Smooth muscle cell (in vitro differentiated cells): Measurements from ENCODE around the gene TRPT1. TPM values are rescaled to one million over a fixed set of nuclear protein-coding genes. Genes with fewer than 3 reads are reported as not detected.

Experiments used
- DNase-seq: peaks from one replicate; lab custom pipeline; 2025; ENCODE audit not compliant: unreplicated experiment; lab: John Stamatoyannopoulos, UW
- H2AFZ ChIP-seq: fragments of 200-600 bp; sonication (generic); 2 replicates; pipeline ENCODE4 v1.6.0; 2016; ENCODE audit warnings: antibody characterized with exemption, low read depth, mild to moderate bottlenecking
- H3F3A ChIP-seq: fragments of 200-600 bp; sonication (generic); 2 replicates; pipeline ENCODE4 v1.6.0; 2017; ENCODE audit warnings: antibody characterized with exemption, low read depth
- H3K27ac ChIP-seq: fragments of 200-600 bp; sonication (generic); 2 replicates; pipeline ENCODE4 v1.5.1; 2016; ENCODE audit warnings: low read depth, mild to moderate bottlenecking
- H3K27me3 ChIP-seq: fragments of 200-600 bp; sonication (generic); 2 replicates; pipeline ENCODE4 v1.6.1; 2016; ENCODE audit warnings: low read depth, mild to moderate bottlenecking
- H3K36me3 ChIP-seq: fragments of 200-600 bp; sonication (generic); 2 replicates; pipeline ENCODE4 v1.5.1; 2016; ENCODE audit warnings: low read depth
- H3K4me1 ChIP-seq: fragments of 200-600 bp; sonication (generic); 2 replicates; pipeline ENCODE4 v1.5.1; 2016; ENCODE audit warnings: low read depth
- H3K4me2 ChIP-seq: fragments of 200-600 bp; sonication (generic); 2 replicates; pipeline ENCODE4 v1.6.0; 2016; ENCODE audit warnings: mild to moderate bottlenecking
- H3K4me3 ChIP-seq: fragments of 200-600 bp; sonication (generic); 2 replicates; pipeline ENCODE4 v1.5.1; 2016; ENCODE audit warnings: mild to moderate bottlenecking
- H3K79me2 ChIP-seq: fragments of 200-600 bp; sonication (generic); 2 replicates; pipeline ENCODE4 v1.6.0; 2016; ENCODE audit warnings: low read depth, mild to moderate bottlenecking
- H3K9ac ChIP-seq: fragments of 200-600 bp; sonication (generic); 2 replicates; pipeline ENCODE4 v1.6.0; 2016; ENCODE audit warnings: low read depth
- H3K9me3 ChIP-seq: fragments of 200-600 bp; sonication (generic); replicated peaks from 2 replicates; pipeline ENCODE4 v1.5.1; 2016; ENCODE audit warnings: low read depth
- H4K20me1 ChIP-seq: fragments of 200-600 bp; sonication (generic); 2 replicates; pipeline ENCODE4 v1.6.0; 2016; ENCODE audit warnings: low read depth
- WGBS: methylation state at CpG from one replicate; pipeline ENCODE4 v1.1.7; 2016; ENCODE audit warnings: low lambda C conversion rate; 5-methylcytosine and 5-hydroxymethylcytosine counted together
- polyA plus RNA-seq: library from polyadenylated mRNA; unstranded; fragments of >200 nt; fragmentation: Nextera tagmentation; extraction: Ambion mirVana; gene quantifications from 2 replicates; pipeline ENCODE4 v1.2.1, GENCODE V29; 2016
- total RNA-seq: library from RNA; depleted of rRNA; stranded (reverse); fragments of >200 nt; gene quantifications from 2 replicates; pipeline ENCODE4 v1.2.3, GENCODE V29; 2014
- TF ChIP-seq, protein P1 (sequence below): fragments of 200-600 bp; sonication (generic); IDR thresholded peaks from 2 replicates; pipeline ENCODE4 v1.5.1; 2017; ENCODE audit warnings: borderline replicate concordance, mild to moderate bottlenecking, antibody characterized with exemption; ENCODE audit not compliant: insufficient read depth, poor library complexity, severe bottlenecking

TRPT1 gene
- total and polyA plus RNA-seq, 2 experiments from 2014 or later, result 52.6 to 65.6 TPM

GRCh38 chr11:64263947-64264317 lies 37.9 kb upstream of the TRPT1 start:
- no peak for DNase-seq
- no peak overlapping the region for H3K4me3 ChIP-seq
- H3K9ac ChIP-seq, result no peak overlapping the region
- H2AFZ ChIP-seq, result no peak overlapping the region
- H3K4me2 ChIP-seq, result no peak overlapping the region
- no peaks in the 10 kb centered on the region for H4K20me1 ChIP-seq
- H3K4me1 ChIP-seq, result peaks cover 6% of the 10 kb centered on the region
- H3K79me2 ChIP-seq, result no peaks in the 10 kb centered on the region
- no peaks in the 10 kb centered on the region for H3K36me3 ChIP-seq
- TF ChIP-seq, protein P1, sequence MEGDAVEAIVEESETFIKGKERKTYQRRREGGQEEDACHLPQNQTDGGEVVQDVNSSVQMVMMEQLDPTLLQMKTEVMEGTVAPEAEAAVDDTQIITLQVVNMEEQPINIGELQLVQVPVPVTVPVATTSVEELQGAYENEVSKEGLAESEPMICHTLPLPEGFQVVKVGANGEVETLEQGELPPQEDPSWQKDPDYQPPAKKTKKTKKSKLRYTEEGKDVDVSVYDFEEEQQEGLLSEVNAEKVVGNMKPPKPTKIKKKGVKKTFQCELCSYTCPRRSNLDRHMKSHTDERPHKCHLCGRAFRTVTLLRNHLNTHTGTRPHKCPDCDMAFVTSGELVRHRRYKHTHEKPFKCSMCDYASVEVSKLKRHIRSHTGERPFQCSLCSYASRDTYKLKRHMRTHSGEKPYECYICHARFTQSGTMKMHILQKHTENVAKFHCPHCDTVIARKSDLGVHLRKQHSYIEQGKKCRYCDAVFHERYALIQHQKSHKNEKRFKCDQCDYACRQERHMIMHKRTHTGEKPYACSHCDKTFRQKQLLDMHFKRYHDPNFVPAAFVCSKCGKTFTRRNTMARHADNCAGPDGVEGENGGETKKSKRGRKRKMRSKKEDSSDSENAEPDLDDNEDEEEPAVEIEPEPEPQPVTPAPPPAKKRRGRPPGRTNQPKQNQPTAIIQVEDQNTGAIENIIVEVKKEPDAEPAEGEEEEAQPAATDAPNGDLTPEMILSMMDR, result no peak
- H3K27ac ChIP-seq, result peak overlapping the region; percentile 44
- WGBS, result 93% methylated on average over 8 of the region's 8 CpGs
- no peaks in the 10 kb centered on the region for H3K9me3 ChIP-seq
- H3F3A ChIP-seq, result peaks cover 5% of the 10 kb centered on the region
- no peaks in the 10 kb centered on the region for H3K27me3 ChIP-seq

GRCh38 chr11:64263021-64263946 lies 37.3 kb upstream of the TRPT1 start:
- no peaks in the 10 kb centered on the region for H3K79me2 ChIP-seq
- TF ChIP-seq, protein P1, result no peak
- H3K9me3 ChIP-seq, result no peaks in the 10 kb centered on the region
- H4K20me1 ChIP-seq, result no peaks in the 10 kb centered on the region
- H3K36me3 ChIP-seq, result no peaks in the 10 kb centered on the region
- no peak overlapping the region for H3K9ac ChIP-seq
- peak overlapping the region; percentile 27 for H3K4me2 ChIP-seq
- H3K27me3 ChIP-seq, result no peaks in the 10 kb centered on the region
- H2AFZ ChIP-seq, result no peak overlapping the region
- 58% methylated on average over 29 of the region's 29 CpGs for WGBS
- no peaks in the 10 kb centered on the region for H3K4me1 ChIP-seq
- no peaks in the 10 kb centered on the region for H3F3A ChIP-seq
- H3K27ac ChIP-seq, result peak overlapping the region; percentile 44
- no peak for DNase-seq
- H3K4me3 ChIP-seq, result no peak overlapping the region

GRCh38 chr11:64262271-64263002 lies 36.5 kb upstream of the TRPT1 start:
- H3K4me3 ChIP-seq, result no peak overlapping the region
- WGBS, result 96% methylated on average over 41 of the region's 42 CpGs
- H3F3A ChIP-seq, result no peaks in the 10 kb centered on the region
- no peaks in the 10 kb centered on the region for H3K27me3 ChIP-seq
- H3K79me2 ChIP-seq, result no peaks in the 10 kb centered on the region
- TF ChIP-seq, protein P1, result no peak
- H3K4me2 ChIP-seq, result no peak overlapping the region
- no peak overlapping the region for H3K9ac ChIP-seq
- no peaks in the 10 kb centered on the region for H3K36me3 ChIP-seq
- no peaks in the 10 kb centered on the region for H3K9me3 ChIP-seq
- no peaks in the 10 kb centered on the region for H4K20me1 ChIP-seq
- peak overlapping the region; percentile 44 for H3K27ac ChIP-seq
- no peaks in the 10 kb centered on the region for H3K4me1 ChIP-seq
- no peak for DNase-seq
- no peak overlapping the region for H2AFZ ChIP-seq
